Activated T-cell treated with anti-CD3 and anti-CD28 coated beads, Interleukin-2, amount 50 U/mL, for 1 hour (primary cell): Measurements from ENCODE around the gene GRK7.
"Not testable (repeated sequence)": the region's sequence is repeated elsewhere in the genome, so short reads cannot be mapped to it uniquely, and the experiment has no call there.

Source experiments
- DNase-seq: peaks from one replicate; pipeline ENCODE4 v3.0.0-alpha.2; 2020

The GRK7 gene

GRCh38 chr3:141762552-141762951, 656 bp upstream of the GRK7 start:
- not testable (repeated sequence) for DNase-seq

- no peak for DNase-seq
These were observed 837 bp downstream of the GRK7 start for GRCh38 chr3:141764045-141764444.

DNA sequence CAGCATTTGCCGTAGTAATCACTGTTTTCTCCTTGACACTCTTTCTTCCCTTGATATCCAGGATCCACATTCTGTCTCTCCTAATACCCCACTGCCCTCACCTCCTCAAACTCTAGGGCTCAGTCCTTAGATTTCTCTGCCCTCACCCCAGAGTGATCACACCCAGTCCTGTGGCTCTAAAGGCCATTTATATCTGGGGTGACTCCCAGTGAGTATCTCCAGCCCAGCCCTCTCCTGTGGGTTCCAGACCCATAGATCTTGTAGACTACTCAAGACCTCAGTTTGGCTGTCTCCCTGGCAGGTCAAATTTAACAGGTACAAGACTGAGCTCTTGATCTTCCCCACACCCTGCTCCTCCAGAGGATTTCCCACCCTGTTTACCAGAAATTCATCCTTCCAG, 1.3 kb downstream of the GRK7 start:
- no peak for DNase-seq

- DNase-seq = no peak
These were observed 1.8 kb downstream of the GRK7 start for GRCh38 chr3:141764986-141765385.

DNA sequence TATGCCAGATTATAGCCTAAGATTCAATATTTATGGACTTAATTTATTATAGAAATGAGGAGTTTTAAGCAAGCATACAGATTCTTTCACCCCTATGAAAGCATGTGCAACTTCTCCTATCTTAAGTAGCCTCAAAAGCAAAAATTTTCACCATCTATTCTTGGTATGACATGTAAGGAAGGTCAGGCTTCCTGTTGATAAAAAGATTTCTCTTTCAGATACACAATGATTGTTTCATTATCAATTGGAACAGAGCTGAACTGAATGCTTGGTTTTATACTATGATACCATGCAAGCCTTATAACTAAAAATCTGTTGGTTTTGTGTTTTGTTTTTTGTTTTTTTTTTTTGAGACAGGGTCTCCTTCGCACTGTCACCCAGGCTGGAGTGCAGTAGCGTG, 3.9 kb downstream of the GRK7 start:
- DNase-seq = no peak

GRCh38 chr3:141769221-141769894, 6.2 kb downstream of the GRK7 start:
- no peak for DNase-seq

DNA sequence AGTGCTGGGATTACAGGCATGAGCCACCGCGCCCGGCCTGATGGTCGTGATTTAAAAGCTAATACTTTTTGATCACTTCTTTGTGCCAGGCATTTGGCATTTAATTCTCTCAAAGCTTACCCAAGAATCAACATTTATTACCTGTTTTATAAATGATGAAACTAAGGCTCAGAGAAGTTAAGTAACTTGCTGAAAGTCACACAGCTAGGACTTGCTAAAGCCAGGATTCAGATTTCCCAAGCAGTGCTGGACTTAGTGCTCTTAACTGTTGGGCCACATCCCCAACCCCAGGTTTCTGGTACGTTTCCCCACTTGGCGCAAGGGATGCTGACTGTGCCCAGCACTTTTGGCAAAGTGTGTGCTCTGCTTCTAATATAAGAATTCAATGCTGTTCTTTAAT, 10.5 kb downstream of the GRK7 start:
- DNase-seq = no peak

GRCh38 chr3:141776376-141776775, 13.2 kb downstream of the GRK7 start:
- no peak for DNase-seq

DNA sequence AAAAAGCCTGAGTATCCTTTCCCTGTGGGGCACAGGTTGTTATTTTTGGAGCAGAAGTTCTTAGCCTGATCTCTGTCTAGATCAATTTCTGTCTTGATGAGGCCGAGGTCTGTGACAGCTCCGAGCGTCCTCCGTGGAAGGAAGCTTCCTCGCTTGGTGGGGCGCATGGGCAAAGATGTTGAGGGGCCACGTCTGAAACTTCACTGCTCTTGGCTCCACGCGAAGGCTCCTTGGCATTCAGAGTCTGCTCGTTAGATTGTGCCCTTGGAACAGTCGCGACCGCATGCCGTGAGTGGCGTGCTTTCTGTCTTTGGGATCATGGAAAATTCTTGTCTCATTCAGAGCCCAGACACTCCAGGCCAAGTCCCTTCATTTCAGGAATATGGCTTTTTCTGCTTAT, 13.7 kb downstream of the GRK7 start:
- DNase-seq = no peak

DNA sequence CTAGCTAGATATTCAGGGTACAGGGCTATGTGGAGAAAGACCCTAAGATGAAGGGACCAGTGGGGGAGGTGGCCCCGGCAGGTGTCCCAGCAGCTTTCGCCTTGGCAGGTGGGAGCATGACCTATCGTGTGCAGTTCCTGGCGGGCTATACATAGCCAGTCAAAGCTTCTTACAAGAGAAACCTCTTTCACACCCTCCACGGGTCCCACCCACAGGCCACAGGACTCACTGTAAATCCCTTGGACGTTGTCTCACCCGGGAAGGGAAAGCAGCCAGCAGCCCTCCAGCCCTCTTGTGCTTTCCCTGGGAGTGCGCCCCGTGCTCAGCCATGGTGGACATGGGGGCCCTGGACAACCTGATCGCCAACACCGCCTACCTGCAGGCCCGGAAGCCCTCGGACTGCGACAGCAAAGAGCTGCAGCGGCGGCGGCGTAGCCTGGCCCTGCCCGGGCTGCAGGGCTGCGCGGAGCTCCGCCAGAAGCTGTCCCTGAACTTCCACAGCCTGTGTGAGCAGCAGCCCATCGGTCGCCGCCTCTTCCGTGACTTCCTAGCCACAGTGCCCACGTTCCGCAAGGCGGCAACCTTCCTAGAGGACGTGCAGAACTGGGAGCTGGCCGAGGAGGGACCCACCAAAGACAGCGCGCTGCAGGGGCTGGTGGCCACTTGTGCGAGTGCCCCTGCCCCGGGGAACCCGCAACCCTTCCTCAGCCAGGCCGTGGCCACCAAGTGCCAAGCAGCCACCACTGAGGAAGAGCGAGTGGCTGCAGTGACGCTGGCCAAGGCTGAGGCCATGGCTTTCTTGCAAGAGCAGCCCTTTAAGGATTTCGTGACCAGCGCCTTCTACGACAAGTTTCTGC, 15.0 kb downstream of the GRK7 start:
- DNase-seq = no peak

DNA sequence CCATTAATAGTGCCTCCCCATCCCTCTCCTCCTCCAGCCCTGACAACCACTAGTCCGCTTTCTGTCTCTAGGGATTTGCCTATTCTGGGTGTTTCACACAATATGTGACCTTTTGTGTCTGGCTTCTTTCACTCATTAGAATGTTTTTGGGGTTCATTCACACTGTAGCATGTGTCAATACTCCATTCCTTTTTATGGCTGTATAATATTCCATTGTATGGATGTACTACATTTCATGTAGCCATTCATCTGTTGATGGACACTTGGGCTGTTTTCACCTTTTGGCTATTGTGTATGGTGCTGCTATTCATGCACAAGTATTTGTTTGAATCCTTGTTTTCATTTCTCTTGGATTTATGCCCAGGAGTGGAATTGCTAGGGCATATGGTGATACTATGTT, 16.5 kb downstream of the GRK7 start:
- DNase-seq = no peak

GRCh38 chr3:141782386-141782932, 19.3 kb downstream of the GRK7 start:
- DNase-seq = no peak

DNA sequence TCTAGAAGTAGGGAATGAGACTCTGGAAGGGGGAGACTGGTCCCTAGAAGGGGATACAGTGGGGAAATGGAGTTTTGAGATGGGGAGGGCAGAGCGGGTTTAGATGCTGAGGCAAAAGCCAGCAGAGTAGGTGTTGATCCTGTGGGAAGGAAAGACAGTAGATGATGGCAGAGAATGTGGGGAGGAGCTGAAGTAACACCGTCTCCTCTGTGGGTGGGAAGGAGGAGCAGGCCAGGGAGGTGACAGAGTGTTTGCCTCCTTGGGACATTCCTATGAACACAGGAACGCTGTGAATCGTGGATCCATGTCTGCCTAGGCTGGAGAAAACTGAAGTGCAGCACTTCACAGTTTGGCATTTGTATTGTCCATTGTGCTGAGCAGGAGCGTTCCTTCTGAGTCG, 20.4 kb downstream of the GRK7 start:
- no peak for DNase-seq

DNA sequence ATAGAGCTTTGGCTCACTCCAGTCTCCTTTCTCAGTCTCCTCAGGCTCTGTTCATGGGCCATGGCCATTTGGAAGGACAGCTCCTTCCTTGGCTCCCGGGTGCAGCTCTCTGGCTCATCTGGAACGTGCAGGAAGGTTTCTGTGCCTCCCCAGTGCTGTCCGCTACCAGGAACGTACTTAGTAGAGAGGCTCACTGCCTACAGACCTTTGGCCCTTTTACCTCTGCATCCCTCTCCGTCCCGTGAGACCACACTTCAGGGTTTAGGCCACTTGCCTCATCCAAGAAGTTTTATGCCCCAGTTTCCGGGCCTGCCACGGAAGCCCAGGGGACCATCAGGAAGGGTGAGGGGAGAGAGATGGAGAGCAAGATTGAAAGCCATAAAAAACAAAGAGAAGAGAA, 20.9 kb downstream of the GRK7 start:
- DNase-seq = no peak

DNA sequence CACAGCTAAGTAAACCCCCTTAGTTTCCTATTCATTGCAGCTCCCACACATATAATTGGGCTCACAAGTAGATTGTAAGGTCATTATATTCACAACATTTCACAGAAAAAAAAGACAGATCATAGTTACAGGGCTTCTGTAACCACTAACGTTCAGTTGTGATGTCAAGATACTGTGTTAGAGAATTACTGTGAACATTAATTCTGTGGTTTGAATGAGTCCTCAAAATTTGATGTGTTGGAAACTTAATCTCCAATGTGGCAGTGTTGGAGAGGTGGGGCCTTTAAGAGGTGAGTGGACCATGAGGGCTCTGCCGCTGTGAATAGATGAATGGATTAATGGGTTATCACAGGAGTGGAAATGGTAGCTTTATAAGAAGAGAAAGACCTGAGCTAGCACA, 21.3 kb downstream of the GRK7 start:
- DNase-seq = no peak

GRCh38 chr3:141788149-141788548, 24.9 kb downstream of the GRK7 start:
- DNase-seq = no peak

- DNase-seq = not testable (repeated sequence)
These were observed 25.5 kb downstream of the GRK7 start for GRCh38 chr3:141788750-141789149.

- DNase-seq = no peak
These were observed 26.1 kb downstream of the GRK7 start for GRCh38 chr3:141789281-141789680.

- no peak for DNase-seq
These were observed 27.0 kb downstream of the GRK7 start for GRCh38 chr3:141790171-141790570.

- no peak for DNase-seq
These were observed 29.3 kb downstream of the GRK7 start for GRCh38 chr3:141792495-141792894.

- DNase-seq = no peak
These were observed 30.5 kb downstream of the GRK7 start for GRCh38 chr3:141793476-141794260.

DNA sequence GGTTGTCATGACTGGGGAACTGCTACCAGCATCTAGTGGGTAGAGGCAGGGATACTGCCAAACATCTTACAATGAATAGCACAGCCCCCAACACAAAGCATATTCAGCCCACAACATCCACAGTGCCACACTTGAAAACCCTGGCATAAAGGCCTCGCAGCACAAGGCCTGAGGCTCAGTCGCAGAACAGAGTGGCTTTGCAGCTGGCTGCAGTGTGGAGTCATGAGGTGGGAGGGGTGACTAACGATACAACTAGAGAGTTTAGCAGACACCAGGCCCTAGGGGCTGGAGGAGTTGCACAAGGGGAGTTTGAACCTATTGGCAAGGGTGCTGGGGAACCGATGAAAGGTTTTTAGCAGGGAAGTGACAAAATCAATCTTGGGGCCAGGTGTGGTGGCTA, 32.1 kb downstream of the GRK7 start:
- DNase-seq = peak; percentile 20

DNA sequence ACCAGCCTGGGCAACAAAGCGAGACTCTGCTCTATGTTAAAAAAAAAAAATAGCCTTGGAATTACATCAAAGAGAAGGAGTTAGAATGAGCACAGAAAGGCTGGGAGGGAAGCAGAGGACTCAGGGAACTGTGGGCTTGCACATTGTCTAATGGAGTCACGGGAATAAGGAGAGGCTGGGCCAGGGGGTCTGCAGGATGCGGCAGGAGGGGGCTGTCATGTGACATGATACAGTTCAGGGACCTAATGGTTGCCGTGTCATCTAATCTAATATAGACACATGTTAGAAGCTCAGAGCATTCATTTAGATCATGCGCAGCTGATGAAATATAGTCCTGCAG, 32.5 kb downstream of the GRK7 start:
- no peak for DNase-seq
